ENCODE data around the gene CAPG.
"Not testable (repeated sequence)": the region's sequence is repeated elsewhere in the genome, so short reads cannot be mapped to it uniquely, and the experiment has no call there.

CAPG gene

GRCh38 chr2:85396531-85397470 lies 13.4 kb downstream of the CAPG start:
- DNase-seq, result no peak

GRCh38 chr2:85395912-85396475 lies 14.2 kb downstream of the CAPG start:
- no peak for DNase-seq

GRCh38 chr2:85394976-85395375 lies 15.2 kb downstream of the CAPG start:
- no peak for DNase-seq

- DNase-seq, result peak in 11 of 14 donors; percentile 44 to 89 (median 56)
Observed at GRCh38 chr2:85394261-85394681, 15.9 kb downstream of the CAPG start.

GRCh38 chr2:85393836-85394235 lies 16.3 kb downstream of the CAPG start:
- DNase-seq, result peak in 1 of 14 donors; percentile 75

GRCh38 chr2:85390941-85391669 lies 19.1 kb downstream of the CAPG start:
- peak in 5 of 14 donors; percentile 19 to 49 (median 28) for DNase-seq

- DNase-seq, result no peak
Observed at GRCh38 chr2:85388878-85389538, 21.2 kb downstream of the CAPG start.

GRCh38 chr2:85387754-85388153 lies 22.4 kb downstream of the CAPG start:
- DNase-seq, result no peak

- DNase-seq, result no peak
Observed at GRCh38 chr2:85385746-85386145, 24.4 kb downstream of the CAPG start.

- no peak for DNase-seq
Observed at GRCh38 chr2:85383850-85384249, 26.3 kb downstream of the CAPG start.

GRCh38 chr2:85383151-85383550 lies 27.0 kb downstream of the CAPG start:
- not testable (repeated sequence) for DNase-seq

GRCh38 chr2:85380048-85380447 lies 30.1 kb downstream of the CAPG start:
- no peak for DNase-seq

GRCh38 chr2:85378257-85378656 lies 31.9 kb downstream of the CAPG start:
- DNase-seq, result no peak

- DNase-seq, result no peak
Observed at GRCh38 chr2:85377083-85377482, 33.1 kb downstream of the CAPG start.

- no peak for DNase-seq
Observed at GRCh38 chr2:85376291-85377065, 33.7 kb downstream of the CAPG start.

GRCh38 chr2:85371045-85371444 lies 39.1 kb downstream of the CAPG start:
- DNase-seq, result no peak

GRCh38 chr2:85369500-85369899 lies 40.7 kb downstream of the CAPG start:
- no peak for DNase-seq

- no peak for DNase-seq
Observed at GRCh38 chr2:85368921-85369320, 41.2 kb downstream of the CAPG start.

GRCh38 chr2:85367180-85367579 lies 43.0 kb downstream of the CAPG start:
- no peak for DNase-seq

- DNase-seq, result not testable (repeated sequence)
Observed at GRCh38 chr2:85362653-85363387, 47.3 kb downstream of the CAPG start.

- no peak for DNase-seq
Observed at GRCh38 chr2:85357736-85358135, 52.4 kb downstream of the CAPG start.

All from C1 segment of cervical spinal cord (tissue), 14 donors.